ENCODE results near the gene MAGEA11. TPM values are rescaled to one million over a fixed set of nuclear protein-coding genes. Genes with fewer than 3 reads are reported as not detected.

MAGEA11 gene
- total and polyA plus RNA-seq, 4 donors = not detected

- no peak for TF ChIP-seq RAD21 (IDR thresholded peaks at IDR 0.05)
Observed at GRCh38 chrX:149707147-149707901, 4.5 kb upstream of the MAGEA11 start (continued).

DNA sequence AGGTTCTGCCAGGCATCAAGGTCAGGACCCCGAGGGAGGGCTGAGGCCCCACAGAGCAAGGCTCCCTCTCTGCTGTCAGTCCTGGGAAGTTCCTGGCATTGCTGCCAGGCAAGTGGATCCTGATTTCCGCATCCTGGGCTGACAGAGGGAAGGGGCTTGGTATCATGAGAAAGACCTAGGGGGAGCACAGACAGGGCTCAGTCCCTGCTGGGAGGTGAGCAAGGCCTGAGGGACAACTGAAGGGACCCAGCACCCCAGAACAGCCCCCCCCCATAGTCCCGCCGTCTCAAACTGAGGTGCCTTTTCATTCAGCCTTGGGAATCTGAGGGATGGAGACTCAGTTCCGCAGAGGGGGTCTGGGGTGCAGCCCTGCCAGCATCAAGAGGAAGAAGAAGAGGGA is 971 bp downstream of the MAGEA11 start:
- Histone ChIP-seq H3K4me3 (ENCODE audit: low read depth in 1 of 3, low read length in 3 of 3) (no peak overlapping the region), H3K27me3 (ENCODE audit: control insufficient read depth in 4 of 4, insufficient read depth in 4 of 4, low read length in 3 of 4) (peaks cover 0 to 2% (median 0%) of the 10 kb centered on the region in 4 donors), H3K9ac (ENCODE audit: low read depth in 1 of 2, low read length in 2 of 2) (no peak overlapping the region), H3K27ac (ENCODE audit: low read depth in 1 of 2, low read length in 2 of 2) (no peak overlapping the region), H3K36me3 (ENCODE audit: control insufficient read depth in 4 of 4, insufficient read depth in 3 of 4, low read depth in 1 of 4, low read length in 3 of 4) (no peaks in the 10 kb centered on the region), H3K9me3 (ENCODE audit: control insufficient read depth in 4 of 4, low read length in 3 of 4) (no peaks in the 10 kb centered on the region), H3K4me1 (ENCODE audit: control insufficient read depth in 4 of 4, insufficient read depth in 4 of 4, low read length in 3 of 4) (no peaks in the 10 kb centered on the region)
- DNase-seq (ENCODE audit: low spot score) = no peak
- TF ChIP-seq RAD21 (IDR thresholded peaks at IDR 0.05) = no peak
- no peak for TF ChIP-seq FOXA2 (IDR thresholded peaks at IDR 0.05)
- no peak for TF ChIP-seq RXRA (IDR thresholded peaks at IDR 0.05)
- TF ChIP-seq FOXA1 (IDR thresholded peaks at IDR 0.05) = no peak
- no peak for TF ChIP-seq HNF4A (conservative IDR thresholded peaks at IDR 0.05)
- no peak for TF ChIP-seq SP1 (IDR thresholded peaks at IDR 0.05)
- TF ChIP-seq ZBTB33 (IDR thresholded peaks at IDR 0.05) = no peak
- TF ChIP-seq ATF3 (IDR thresholded peaks at IDR 0.05) = no peak
- WGBS = 94% methylated on average over 5 of the region's 5 CpGs

DNA sequence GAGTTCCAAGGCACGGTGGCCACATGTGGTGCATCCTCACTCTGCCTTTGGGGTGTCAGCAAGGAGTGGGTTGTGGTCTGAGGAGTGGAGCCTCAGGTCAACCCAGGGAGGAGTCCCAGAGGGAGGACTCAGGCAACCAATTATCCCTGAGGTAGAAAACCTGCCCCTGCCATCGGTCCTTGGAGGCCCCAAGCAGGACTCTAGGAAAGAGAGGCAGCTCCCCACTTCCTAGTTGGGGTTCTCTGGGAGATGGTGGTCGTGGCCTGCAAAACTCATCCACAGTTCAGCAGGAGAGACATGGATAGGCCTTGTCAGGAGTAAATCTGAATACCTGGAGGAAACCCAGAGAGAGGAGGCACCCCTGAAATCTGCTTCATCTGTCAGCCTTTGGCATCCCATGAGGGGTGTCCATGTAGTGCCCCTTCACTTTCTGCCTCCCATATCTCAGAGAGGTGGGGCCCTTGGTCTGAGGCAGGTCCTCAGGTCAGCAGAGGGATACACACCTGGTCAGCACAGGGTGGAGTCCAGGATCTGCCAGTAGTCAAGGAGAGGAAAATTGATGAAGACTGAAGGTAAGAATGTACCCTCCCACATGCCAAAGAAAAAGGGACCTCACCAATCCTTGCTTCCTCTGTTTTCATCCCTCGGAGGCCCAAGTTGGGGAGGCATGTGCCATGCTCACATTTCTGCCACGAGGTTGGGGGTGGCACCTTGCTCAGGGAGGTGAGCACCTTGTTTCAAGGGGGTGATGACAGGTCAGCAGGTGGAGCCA is 1.6 kb downstream of the MAGEA11 start:
- H3K4me1 ChIP-seq (ENCODE audit: control insufficient read depth in 4 of 4, insufficient read depth in 4 of 4, low read length in 3 of 4) = no peaks in the 10 kb centered on the region
- H3K9ac ChIP-seq (ENCODE audit: low read depth in 1 of 2, low read length in 2 of 2) = no peak overlapping the region
- TF ChIP-seq HNF4G (IDR thresholded peaks at IDR 0.05) (no peak), FOXA2 (IDR thresholded peaks at IDR 0.05) (no peak), EGR1 (IDR thresholded peaks at IDR 0.05; ENCODE audit: low read depth in 2 of 2) (no peak), ATF3 (IDR thresholded peaks at IDR 0.05) (no peak), TAF1 (conservative IDR thresholded peaks at IDR 0.05) (no peak), SP1 (IDR thresholded peaks at IDR 0.05) (no peak), RXRA (IDR thresholded peaks at IDR 0.05) (no peak), YY1 (IDR thresholded peaks at IDR 0.05) (no peak), NR2F2 (IDR thresholded peaks at IDR 0.05) (no peak), REST (IDR thresholded peaks at IDR 0.05) (no peak), MAX (IDR thresholded peaks at IDR 0.05) (no peak), FOXA1 (IDR thresholded peaks at IDR 0.05) (no peak), GABPA (IDR thresholded peaks at IDR 0.05 in 1 of 2, conservative IDR thresholded peaks at IDR 0.05 in 1 of 2) (no peak), ZBTB33 (IDR thresholded peaks at IDR 0.05) (no peak), HNF4A (conservative IDR thresholded peaks at IDR 0.05) (no peak)
- H3K36me3 ChIP-seq (ENCODE audit: control insufficient read depth in 4 of 4, insufficient read depth in 3 of 4, low read depth in 1 of 4, low read length in 3 of 4) = no peaks in the 10 kb centered on the region
- no peak overlapping the region for H3K27ac ChIP-seq (ENCODE audit: low read depth in 1 of 2, low read length in 2 of 2)
- 83% methylated on average over 5 of the region's 5 CpGs for WGBS
- no peaks in the 10 kb centered on the region for H3K9me3 ChIP-seq (ENCODE audit: control insufficient read depth in 4 of 4, low read length in 3 of 4)
- peaks cover 0 to 2% (median 0%) of the 10 kb centered on the region in 4 donors for H3K27me3 ChIP-seq (ENCODE audit: control insufficient read depth in 4 of 4, insufficient read depth in 4 of 4, low read length in 3 of 4)
- H3K4me3 ChIP-seq (ENCODE audit: low read depth in 1 of 3, low read length in 3 of 3) = no peak overlapping the region
- no peak for DNase-seq (ENCODE audit: low spot score)
